CD4-positive, alpha-beta T cell treated with Interleukin-17A for 1 hour (primary cell): Measurements from ENCODE around the gene VPS41.
"Not testable (repeated sequence)": the region's sequence is repeated elsewhere in the genome, so short reads cannot be mapped to it uniquely, and the experiment has no call there.

Source experiments
- DNase-seq: peaks from one replicate; pipeline ENCODE4 v3.0.0-alpha.2; 2020

The VPS41 gene

GRCh38 chr7:38854947-38855346 is 54.0 kb downstream of the VPS41 start:
- DNase-seq = not testable (repeated sequence)

GRCh38 chr7:38851321-38851720 is 57.7 kb downstream of the VPS41 start:
- DNase-seq = no peak

- no peak for DNase-seq
Measured at GRCh38 chr7:38846280-38846679, 62.7 kb downstream of the VPS41 start.

GRCh38 chr7:38844952-38845563 is 63.9 kb downstream of the VPS41 start:
- no peak for DNase-seq

- no peak for DNase-seq
Measured at GRCh38 chr7:38842746-38843145, 66.2 kb downstream of the VPS41 start.

GRCh38 chr7:38840736-38841460 is 68.1 kb downstream of the VPS41 start:
- DNase-seq = no peak

GRCh38 chr7:38839851-38840250 is 69.1 kb downstream of the VPS41 start:
- DNase-seq = no peak

GRCh38 chr7:38838725-38839385 is 70.1 kb downstream of the VPS41 start:
- no peak for DNase-seq

- no peak for DNase-seq
Measured at GRCh38 chr7:38834357-38834756, 74.6 kb downstream of the VPS41 start.

- DNase-seq = no peak
Measured at GRCh38 chr7:38833329-38833728, 75.7 kb downstream of the VPS41 start.

- no peak for DNase-seq
Measured at GRCh38 chr7:38831259-38831996, 77.6 kb downstream of the VPS41 start.

- DNase-seq = no peak
Measured at GRCh38 chr7:38830826-38831225, 78.2 kb downstream of the VPS41 start.

- no peak for DNase-seq
Measured at GRCh38 chr7:38829488-38830165, 79.4 kb downstream of the VPS41 start.

- DNase-seq = no peak
Measured at GRCh38 chr7:38828026-38828425, 81.0 kb downstream of the VPS41 start.

GRCh38 chr7:38825721-38826440 is 83.1 kb downstream of the VPS41 start:
- DNase-seq = no peak

GRCh38 chr7:38824948-38825347 is 84.0 kb downstream of the VPS41 start:
- no peak for DNase-seq

- no peak for DNase-seq
Measured at GRCh38 chr7:38822549-38822948, 86.4 kb downstream of the VPS41 start.

GRCh38 chr7:38820571-38820970 is 88.4 kb downstream of the VPS41 start:
- DNase-seq = no peak

GRCh38 chr7:38819463-38819862 is 89.5 kb downstream of the VPS41 start:
- no peak for DNase-seq

- no peak for DNase-seq
Measured at GRCh38 chr7:38817526-38817925, 91.5 kb downstream of the VPS41 start.

GRCh38 chr7:38813768-38814167 is 95.2 kb downstream of the VPS41 start:
- DNase-seq = no peak

GRCh38 chr7:38806912-38807311 is 102.1 kb downstream of the VPS41 start:
- DNase-seq = no peak
